Activated CD4-positive, alpha-beta T cell treated with anti-CD3 and anti-CD28 coated beads, Interleukin-2, Interleukin-4, amounts not matched to agents 100 ng/mL and 50 ng/mL, durations not matched to agents 16 hours and 8 hours (primary cell): ENCODE data around the gene ADGRG3.

ENCODE experiments used
- DNase-seq: peaks from one replicate; pipeline ENCODE4 v3.0.0-alpha.2; 2020; ENCODE audit warnings: low spot score

Gene ADGRG3

DNA sequence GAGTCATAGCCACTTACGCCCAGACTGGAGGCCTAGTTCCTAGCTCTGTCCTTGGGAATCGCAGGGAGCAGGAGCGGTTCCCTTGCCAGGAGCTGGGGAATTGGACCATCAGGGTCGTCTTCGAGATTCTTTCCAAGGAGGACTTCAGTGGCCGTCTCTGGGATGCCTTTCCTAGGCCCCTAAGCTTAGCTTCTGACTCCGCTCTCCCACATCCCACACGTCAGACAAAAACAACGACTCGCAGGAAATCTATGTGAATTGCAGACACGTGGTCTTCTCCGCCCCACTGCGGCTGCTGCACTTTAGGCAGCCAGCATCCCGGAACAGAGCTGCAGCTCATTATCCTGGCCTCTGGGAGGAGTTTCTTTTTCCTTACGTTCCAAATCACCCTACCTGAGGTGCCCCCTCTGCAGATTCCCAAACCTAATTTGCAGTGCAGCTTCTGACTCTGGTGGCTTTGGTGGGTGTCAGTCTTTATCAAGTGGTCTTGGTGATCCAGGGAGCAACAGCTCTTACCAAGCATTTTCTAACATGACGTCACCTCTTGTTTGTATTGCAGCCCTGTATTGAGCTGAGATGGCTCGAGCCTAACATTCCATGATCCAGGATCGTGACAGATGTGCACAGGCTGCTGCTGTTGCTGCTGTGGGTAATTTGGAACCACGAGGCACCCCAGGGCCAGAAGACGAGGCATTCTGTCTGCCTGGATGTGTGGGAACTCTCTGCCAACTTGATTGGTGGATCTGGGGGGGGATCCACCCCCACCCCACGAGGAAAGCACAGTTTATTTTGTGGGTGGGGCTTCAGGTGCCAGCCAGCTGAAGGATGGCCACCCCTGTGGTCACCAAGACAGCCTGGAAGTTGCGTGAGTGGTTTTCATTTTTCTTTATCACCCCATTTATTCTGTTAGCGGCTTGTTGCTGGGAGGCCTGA lies 68.6 kb downstream of the ADGRG3 start:
- DNase-seq, result peak; percentile 49

DNA sequence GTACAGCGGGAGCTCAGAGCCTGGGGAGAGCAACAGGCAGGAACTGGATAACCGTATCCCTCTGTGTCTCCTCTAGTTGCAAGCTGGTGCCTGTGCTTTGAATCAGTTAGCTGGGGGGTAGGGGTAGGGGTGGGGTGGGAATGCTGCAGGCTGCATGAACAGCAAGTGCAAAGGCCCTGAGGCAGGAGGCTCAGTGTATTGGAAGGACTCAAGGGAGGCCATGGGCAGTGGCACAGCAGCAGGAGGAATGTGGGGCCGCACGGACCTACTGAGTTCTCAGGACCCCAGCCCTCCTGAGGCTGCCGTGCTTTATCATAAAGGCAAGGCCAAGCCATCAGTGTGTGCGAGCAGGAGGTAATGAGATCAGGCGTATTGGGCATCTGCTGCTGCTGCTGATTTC lies 70.7 kb downstream of the ADGRG3 start:
- no peak for DNase-seq
